SK-N-SH (cell line): ENCODE measurements around the gene SLC27A2. TPM values are rescaled to one million over a fixed set of nuclear protein-coding genes. Genes with fewer than 3 reads are reported as not detected.

Experiments
- CTCF ChIA-PET: fragments of 300-600, 350-600 bp; formaldehyde crosslinking; extraction: SDS; loops from one replicate; lab custom pipeline; 2021; lab: Yijun Ruan, JAX
- POLR2A ChIA-PET: fragments of 350-600 bp; sonication (Branson Sonifier 250); formaldehyde crosslinking; extraction: SDS; loops from one replicate; lab custom pipeline; 2020; ENCODE audit warnings: antibody characterized with exemption, inconsistent platforms; lab: Yijun Ruan, JAX
- DNase-seq: peaks from one replicate; pipeline ENCODE4 v3.0.0; 2012
- H2AFZ ChIP-seq: fragments of 200-600 bp; sonication (generic); 2 replicates; pipeline ENCODE4 v1.8.1; 2016; ENCODE audit warnings: antibody characterized with exemption, mild to moderate bottlenecking, low read depth
- H3F3A ChIP-seq: fragments of 200-600 bp; sonication (generic); replicated peaks from 2 replicates; pipeline ENCODE3; 2016; ENCODE audit warnings: antibody characterized with exemption, mild to moderate bottlenecking; ENCODE audit not compliant: insufficient read depth
- H3K27ac ChIP-seq, 2 experiments: fragments of 200-500 bp in 1 of 2; fragments of 200-600 bp in 1 of 2; sonication (Bioruptor generic) in 1 of 2; sonication (generic), shearing (Covaris generic) in 1 of 2; 2 replicates each; pipeline versions ENCODE4 v1.5.1 to v1.6.1; 2014 to 2016; ENCODE audit warnings: low read depth in 2 of 2, inconsistent platforms in 1 of 2, low read length in 1 of 2, mild to moderate bottlenecking in 1 of 2, mixed read lengths in 1 of 2
- H3K27me3 ChIP-seq: fragments of 200-600 bp; sonication (generic), shearing (Covaris generic); 2 replicates; pipeline ENCODE4 v1.6.1; 2016; ENCODE audit warnings: mixed run types; ENCODE audit not compliant: insufficient read depth
- H3K36me3 ChIP-seq, 2 experiments: fragments of 200-500 bp in 1 of 2; fragments of 200-600 bp in 1 of 2; sonication (Bioruptor generic) in 1 of 2; sonication (generic) in 1 of 2; replicated peaks in 1 of 2; 2 replicates each; pipeline versions ENCODE3 to v1.5.1; 2014 to 2016; ENCODE audit warnings: low read length in 1 of 2, mild to moderate bottlenecking in 1 of 2; ENCODE audit not compliant: insufficient read depth in 2 of 2, control insufficient read depth in 1 of 2
- H3K4me1 ChIP-seq, 2 experiments: fragments of 200-500 bp in 1 of 2; fragments of 200-600 bp in 1 of 2; sonication (Bioruptor generic) in 1 of 2; sonication (generic), shearing (Covaris generic) in 1 of 2; 2 replicates each; pipeline versions ENCODE4 v1.5.1 to v1.6.1; 2014 to 2016; ENCODE audit warnings: low read depth in 1 of 2, low read length in 1 of 2, mixed run types in 1 of 2; ENCODE audit not compliant: insufficient read depth in 2 of 2, control insufficient read depth in 1 of 2
- H3K4me2 ChIP-seq: fragments of 200-600 bp; sonication (generic), shearing (Covaris generic); 2 replicates; pipeline ENCODE4 v1.6.1; 2017; ENCODE audit warnings: mixed run types
- H3K4me3 ChIP-seq, 2 experiments: fragments of 200-500 bp in 1 of 2; fragments of 200-600 bp in 1 of 2; sonication (Bioruptor generic) in 1 of 2; sonication (generic), shearing (Covaris generic) in 1 of 2; 2 replicates each; pipeline versions ENCODE4 v1.5.1 to v1.8.1; 2014 to 2016; ENCODE audit warnings: low read depth in 2 of 2, inconsistent platforms in 1 of 2, low read length in 1 of 2, mild to moderate bottlenecking in 1 of 2, mixed read lengths in 1 of 2, moderate library complexity in 1 of 2
- H3K79me2 ChIP-seq: fragments of 200-600 bp; sonication (generic); 2 replicates; pipeline ENCODE4 v1.8.1; 2017; ENCODE audit warnings: mild to moderate bottlenecking; ENCODE audit not compliant: insufficient read depth
- H3K9ac ChIP-seq: fragments of 200-600 bp; sonication (generic); 2 replicates; pipeline ENCODE4 v1.6.1; 2017; ENCODE audit warnings: mixed run types
- H3K9me2 ChIP-seq: fragments of 200-600 bp; sonication (generic); 2 replicates; pipeline ENCODE4 v1.6.1; 2017; ENCODE audit warnings: mixed run types
- H3K9me3 ChIP-seq: fragments of 200-600 bp; sonication (generic); 2 replicates; pipeline ENCODE4 v1.6.1; 2017; ENCODE audit warnings: mixed run types, mild to moderate bottlenecking, moderate library complexity
- H4K20me1 ChIP-seq: fragments of 200-600 bp; sonication (generic); 2 replicates; pipeline ENCODE4 v1.6.1; 2017; ENCODE audit warnings: mild to moderate bottlenecking, mixed run types; ENCODE audit not compliant: insufficient read depth
- ELF1 ChIP-seq: IDR thresholded peaks from 2 replicates; pipeline ENCODE4 v1.4.0; 2012
- EZH2phosphoT487 ChIP-seq: fragments of 200-600 bp; sonication (generic); IDR thresholded peaks from 2 replicates; pipeline ENCODE4 v1.6.1; 2017; ENCODE audit warnings: low read depth, mixed run types, mild to moderate bottlenecking, antibody characterized with exemption, moderate library complexity, borderline replicate concordance
- FOSL2 ChIP-seq: IDR thresholded peaks from 2 replicates; pipeline ENCODE4 v1.4.0; 2012; ENCODE audit warnings: low read depth, mild to moderate bottlenecking, moderate library complexity, borderline replicate concordance
- FOXJ3 ChIP-seq: sonication (generic); formaldehyde crosslinking; IDR thresholded peaks from 2 replicates; pipeline ENCODE4 v1.5.1; 2020; ENCODE audit warnings: mild to moderate bottlenecking, missing genetic modification reagents
- FOXM1 ChIP-seq: IDR thresholded peaks from 2 replicates; pipeline ENCODE4 v1.4.0; 2012; ENCODE audit warnings: low read depth, mild to moderate bottlenecking
- GABPA ChIP-seq: IDR thresholded peaks from 2 replicates; pipeline ENCODE4 v1.4.0; 2012; ENCODE audit warnings: low read depth, mild to moderate bottlenecking
- GATA2 ChIP-seq: sonication (generic); formaldehyde crosslinking; IDR thresholded peaks from 2 replicates; pipeline ENCODE4 v1.5.0; 2020; ENCODE audit warnings: mild to moderate bottlenecking, missing genetic modification reagents
- IRF3 ChIP-seq: fragments of 150-350 bp; IDR thresholded peaks from 2 replicates; pipeline ENCODE4 v1.6.1; 2016; ENCODE audit warnings: mild to moderate bottlenecking, low read depth, low read length
- JUND ChIP-seq: IDR thresholded peaks from 2 replicates; pipeline ENCODE4 v1.4.0; 2012
- MXI1 ChIP-seq: IDR thresholded peaks from 2 replicates; pipeline ENCODE4 v1.6.1; 2012; ENCODE audit warnings: mild to moderate bottlenecking, low read depth, low read length, improper control_type of control experiment
- NFIC ChIP-seq: IDR thresholded peaks from 2 replicates; pipeline ENCODE4 v1.4.0; 2012; ENCODE audit warnings: borderline replicate concordance
- NRF1 ChIP-seq: IDR thresholded peaks from 2 replicates; pipeline ENCODE4 v1.6.1; 2012; ENCODE audit warnings: low read depth, mild to moderate bottlenecking, low read length
- RAD21 ChIP-seq: IDR thresholded peaks from 2 replicates; pipeline ENCODE4 v1.6.1; 2012; ENCODE audit warnings: mild to moderate bottlenecking, low read length
- REST ChIP-seq: IDR thresholded peaks from 2 replicates; pipeline ENCODE4 v1.6.1; 2012; ENCODE audit warnings: mild to moderate bottlenecking, low read depth, low read length, moderate library complexity
- RFX5 ChIP-seq: IDR thresholded peaks from 2 replicates; pipeline ENCODE4 v1.6.1; 2012; ENCODE audit warnings: mild to moderate bottlenecking, improper control_type of control experiment, low read length
- TAF1 ChIP-seq: IDR thresholded peaks from 2 replicates; pipeline ENCODE4 v1.6.1; 2012; ENCODE audit warnings: low read depth, mild to moderate bottlenecking, low read length, moderate library complexity, borderline replicate concordance
- TEAD4 ChIP-seq: IDR thresholded peaks from 2 replicates; pipeline ENCODE4 v1.4.0; 2012; ENCODE audit warnings: mild to moderate bottlenecking, borderline replicate concordance; ENCODE audit not compliant: insufficient read depth
- USF1 ChIP-seq: IDR thresholded peaks from 2 replicates; pipeline ENCODE4 v1.4.0; 2012; ENCODE audit warnings: low read depth, borderline replicate concordance
- YY1 ChIP-seq: IDR thresholded peaks from 2 replicates; pipeline ENCODE4 v1.4.0; 2012; ENCODE audit warnings: low read depth, mild to moderate bottlenecking
- ZBTB33 ChIP-seq: IDR thresholded peaks from 2 replicates; pipeline ENCODE4 v1.4.0; 2012; ENCODE audit warnings: low read depth, borderline replicate concordance
- WGBS: methylation state at CpG from one replicate; pipeline ENCODE4 v1.1.6; 2017; ENCODE audit warnings: low lambda C conversion rate; 5-methylcytosine and 5-hydroxymethylcytosine counted together
- polyA plus RNA-seq, 3 experiments: library from polyadenylated mRNA; depleted of rRNA; stranded (reverse); fragments of >200 nt; gene quantifications; 2 replicates each; pipeline ENCODE4 v1.2.3, GENCODE V29; 2012

Gene SLC27A2
- polyA plus RNA-seq, 1 of the 3 experiments (the other 2 are of a cell fraction), result 0.49 TPM

- no peak for TF ChIP-seq ZBTB33
- TF ChIP-seq EZH2phosphoT487, result no peak
- no peak for TF ChIP-seq YY1
Measured at GRCh38 chr15:50251638-50252182, 69.7 kb downstream of the SLC27A2 start (continued).

- H3K4me2 ChIP-seq, result no peak overlapping the region
- WGBS, result 89% methylated on average over 8 of the region's 11 CpGs
- no peaks in the 10 kb centered on the region for H3K36me3 ChIP-seq
- no peaks in the 10 kb centered on the region for H3K27me3 ChIP-seq
- H3K4me3 ChIP-seq, result no peak overlapping the region
- CTCF ChIA-PET, result interaction anchor here (0.9 kb wide), 1 partner anchor 96 kb away, joined by 3 read pairs; no protein-coding TSS in a partner anchor
- H3K27ac ChIP-seq, result no peak overlapping the region
- no peak overlapping the region for H3K9ac ChIP-seq
- H3K9me3 ChIP-seq, result no peaks in the 10 kb centered on the region
- H3F3A ChIP-seq, result no peaks in the 10 kb centered on the region
- no peaks in the 10 kb centered on the region for H3K79me2 ChIP-seq
- no peak for DNase-seq
- H3K4me1 ChIP-seq, result peaks cover 0 to 7% of the 10 kb centered on the region in 2 experiments; a peak in 1 of 4 replicates
- H4K20me1 ChIP-seq, result no peaks in the 10 kb centered on the region
- H2AFZ ChIP-seq, result no peak overlapping the region
- TF ChIP-seq GABPA, result no peak
- TF ChIP-seq JUND, result no peak
- TF ChIP-seq GATA2 (CRISPR knock-in tag), result no peak
- no peak for TF ChIP-seq RAD21
- TF ChIP-seq FOXM1, result no peak
- TF ChIP-seq TEAD4, result no peak
- TF ChIP-seq ZBTB33, result no peak
- no peak for TF ChIP-seq NFIC
- TF ChIP-seq YY1, result no peak
- TF ChIP-seq MXI1, result no peak
- TF ChIP-seq FOXJ3 (CRISPR knock-in tag), result no peak
- no peak for TF ChIP-seq FOSL2
- TF ChIP-seq ELF1, result no peak
- TF ChIP-seq USF1, result no peak
- TF ChIP-seq IRF3, result no peak
- TF ChIP-seq RFX5, result no peak
- no peak for TF ChIP-seq TAF1
- no peak for TF ChIP-seq NRF1
- no peak for TF ChIP-seq REST
- TF ChIP-seq, all 33 proteins: peak for 0
- POLR2A ChIA-PET, result no interaction called here
- H3K9me2 ChIP-seq, result no peaks in the 10 kb centered on the region
Measured at GRCh38 chr15:50252556-50252955, 70.6 kb downstream of the SLC27A2 start.
